Stimulated activated CD8-positive, alpha-beta memory T cell treated with anti-CD3 and anti-CD28 coated beads, Interleukin-12 subunit alpha, Interleukin-12 subunit beta, amount 100 ng/mL, for 24 hours (primary cell): ENCODE measurements around the gene PSMD10.

Source experiments
- DNase-seq: peaks from one replicate; pipeline ENCODE4 v3.0.0-alpha.2; 2020; ENCODE audit errors: extremely low read depth

The PSMD10 gene

DNA sequence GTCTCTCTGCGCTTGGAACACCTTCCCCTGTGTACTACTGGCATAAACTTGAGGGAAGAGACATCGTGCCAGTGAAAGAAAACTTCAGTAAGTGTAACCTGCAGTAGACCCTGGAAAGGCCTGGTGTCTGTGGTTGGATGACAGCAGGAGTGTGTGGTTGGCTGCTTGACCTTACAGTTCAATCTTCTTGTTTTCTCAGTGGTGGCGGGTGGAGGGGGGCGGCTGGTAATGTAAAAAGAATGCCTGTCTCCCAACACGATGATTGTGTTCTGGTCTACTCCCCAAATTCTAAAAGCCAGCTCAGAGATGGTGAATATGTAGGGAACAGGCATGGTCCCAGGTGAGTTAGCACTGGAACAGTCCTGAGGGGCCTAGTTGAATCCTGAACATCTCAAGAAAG is 18.6 kb downstream of the PSMD10 start:
- DNase-seq = no peak

DNA sequence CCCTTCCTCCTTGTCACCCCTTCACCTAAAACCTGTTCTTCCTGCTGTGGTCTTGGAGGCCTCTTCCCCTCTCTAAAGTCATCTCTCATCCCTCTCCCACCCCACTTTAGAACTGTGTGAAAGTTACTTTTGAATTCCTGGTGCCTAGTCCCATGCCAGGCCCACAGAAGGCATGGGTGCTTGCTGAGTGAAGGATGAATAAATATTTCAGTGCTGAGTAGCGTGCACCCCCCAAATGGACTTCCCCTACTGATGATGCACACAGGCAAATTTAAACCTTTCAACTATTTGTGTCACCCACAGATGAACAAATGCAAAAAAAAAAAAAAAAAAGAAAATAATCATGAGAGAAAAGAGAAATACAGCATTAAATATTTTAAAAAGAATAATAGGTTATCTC is 19.8 kb downstream of the PSMD10 start:
- no peak for DNase-seq

DNA sequence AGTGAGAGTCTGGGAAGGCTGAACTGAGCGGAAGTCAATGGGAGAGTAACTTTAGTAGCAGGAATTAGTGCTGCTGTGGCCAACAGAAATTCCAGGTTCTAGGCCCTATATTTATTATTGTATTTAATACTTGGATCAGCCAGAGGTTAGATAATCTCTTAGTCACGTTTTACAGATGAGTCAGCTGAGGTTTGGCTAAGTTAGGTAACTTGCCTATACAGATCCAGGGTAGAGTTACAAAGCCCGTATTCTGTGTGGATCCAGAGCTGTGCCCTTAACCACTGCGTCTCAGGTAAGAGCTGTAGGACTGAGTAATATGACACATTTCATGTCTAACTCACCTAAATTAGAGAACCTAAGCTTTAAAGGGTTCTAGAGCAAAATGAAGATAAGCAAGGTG is 20.5 kb downstream of the PSMD10 start:
- no peak for DNase-seq

GRCh38 chrX:108068121-108068520 is 23.2 kb downstream of the PSMD10 start:
- no peak for DNase-seq

- DNase-seq = no peak
Measured at GRCh38 chrX:108064613-108065012, 26.7 kb downstream of the PSMD10 start.

- DNase-seq = no peak
Measured at GRCh38 chrX:108064001-108064400, 27.3 kb downstream of the PSMD10 start.

GRCh38 chrX:108059801-108060200 is 31.5 kb downstream of the PSMD10 start:
- DNase-seq = no peak

- DNase-seq = no peak
Measured at GRCh38 chrX:108055546-108055945, 35.8 kb downstream of the PSMD10 start.

- no peak for DNase-seq
Measured at GRCh38 chrX:108053218-108053617, 38.1 kb downstream of the PSMD10 start.

DNA sequence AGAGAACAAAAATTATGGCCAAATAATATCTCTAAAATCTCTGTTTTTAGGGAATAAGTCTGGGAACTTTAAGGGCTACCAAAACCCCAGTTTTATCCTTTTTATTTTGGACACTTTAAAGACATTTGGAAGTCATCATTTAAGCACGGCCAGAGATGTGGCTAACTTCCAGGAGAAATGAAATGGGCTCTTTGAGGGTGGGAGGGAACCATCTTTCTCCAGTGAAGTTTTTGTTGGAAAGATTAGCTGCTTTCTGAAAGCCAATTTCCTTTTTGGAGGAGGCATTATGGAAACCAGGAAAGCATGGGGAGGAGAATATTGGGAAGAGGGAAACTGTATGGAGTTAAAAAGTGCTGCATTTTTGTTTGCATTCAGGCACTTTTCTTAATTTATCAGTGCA is 41.7 kb downstream of the PSMD10 start:
- DNase-seq = no peak

- DNase-seq = no peak
Measured at GRCh38 chrX:108044554-108045256, 46.6 kb downstream of the PSMD10 start, which contains the start of gene VSIG1. Gene VSIG1 (plus strand): TSS chrX:108045065. CDS start chrX:108045131, 66 bp downstream.

DNA sequence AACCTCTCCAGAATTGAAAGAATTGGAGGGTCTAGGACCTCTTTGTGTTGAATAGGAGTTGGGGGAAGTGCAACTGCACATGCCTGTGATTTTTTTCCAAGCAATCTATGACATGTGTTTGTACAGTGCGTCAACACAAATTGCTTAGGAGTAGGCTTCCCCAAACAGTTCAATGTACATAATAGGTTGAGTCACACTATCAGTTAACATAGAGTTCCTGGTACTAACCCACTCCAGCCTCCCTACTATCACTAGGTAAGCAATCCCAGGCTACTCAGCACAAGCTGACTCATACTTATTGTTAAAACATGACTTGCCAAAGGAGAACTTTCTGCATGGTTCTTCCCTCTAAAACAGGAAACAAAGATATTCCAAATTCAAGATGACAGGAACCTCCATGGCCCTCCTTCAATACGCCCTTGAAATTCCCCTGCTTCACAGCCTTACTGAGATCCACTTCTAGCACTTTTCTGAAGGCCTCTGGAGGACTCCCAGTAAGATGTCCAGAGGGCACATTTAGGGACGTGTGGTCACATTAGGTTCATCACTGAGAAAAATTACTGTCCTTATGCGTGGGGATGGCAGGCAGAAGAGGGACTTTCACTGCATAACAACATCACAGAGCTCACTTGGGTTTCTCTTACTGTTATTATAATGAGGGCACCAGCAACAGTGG is 54.9 kb downstream of the PSMD10 start:
- DNase-seq = no peak

- no peak for DNase-seq
Measured at GRCh38 chrX:108034725-108035124, 56.6 kb downstream of the PSMD10 start.
